ENCODE measurements around the gene SNX21.

The SNX21 gene

DNA sequence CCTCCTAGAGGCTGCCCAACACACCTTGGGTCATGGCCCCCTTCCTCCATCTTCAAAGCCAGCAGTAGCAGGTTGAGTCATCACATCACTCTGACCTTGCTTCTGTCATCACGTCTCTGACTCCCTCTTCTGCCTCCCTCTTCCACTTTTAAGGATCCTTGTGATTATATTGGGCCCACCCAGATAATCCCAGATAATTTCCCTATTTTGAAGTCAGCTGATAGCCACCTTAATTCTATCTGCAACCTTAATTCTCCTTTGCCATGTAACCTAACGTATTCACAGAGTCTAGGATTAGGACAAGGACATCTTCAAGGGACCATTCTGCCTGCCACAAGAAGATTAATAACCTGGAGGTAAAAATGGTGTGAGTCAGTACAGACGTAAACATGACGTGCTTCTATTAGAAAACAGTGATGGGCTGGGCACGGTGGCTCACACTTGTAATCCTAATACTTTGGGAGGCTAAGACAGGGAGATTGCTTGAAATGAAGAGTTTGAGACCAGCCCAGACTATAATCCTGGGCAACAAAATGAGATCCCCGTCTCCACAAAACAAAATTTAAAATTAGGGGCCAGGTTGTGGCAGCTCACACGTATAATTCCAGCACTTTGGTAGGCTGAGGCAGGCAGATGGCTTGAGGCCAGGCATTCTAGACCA lies 27.1 kb downstream of the SNX21 start:
- TF ChIP-seq FOXP2 (optimal IDR thresholded peaks at IDR 0.05; ENCODE audit: borderline replicate concordance, extremely low read depth, extremely low read length, insufficient read depth) = no peak
- no peak for TF ChIP-seq TAF1 (IDR thresholded peaks at IDR 0.05; ENCODE audit: borderline replicate concordance, insufficient read depth, low read length)
- TF ChIP-seq, protein P1, sequence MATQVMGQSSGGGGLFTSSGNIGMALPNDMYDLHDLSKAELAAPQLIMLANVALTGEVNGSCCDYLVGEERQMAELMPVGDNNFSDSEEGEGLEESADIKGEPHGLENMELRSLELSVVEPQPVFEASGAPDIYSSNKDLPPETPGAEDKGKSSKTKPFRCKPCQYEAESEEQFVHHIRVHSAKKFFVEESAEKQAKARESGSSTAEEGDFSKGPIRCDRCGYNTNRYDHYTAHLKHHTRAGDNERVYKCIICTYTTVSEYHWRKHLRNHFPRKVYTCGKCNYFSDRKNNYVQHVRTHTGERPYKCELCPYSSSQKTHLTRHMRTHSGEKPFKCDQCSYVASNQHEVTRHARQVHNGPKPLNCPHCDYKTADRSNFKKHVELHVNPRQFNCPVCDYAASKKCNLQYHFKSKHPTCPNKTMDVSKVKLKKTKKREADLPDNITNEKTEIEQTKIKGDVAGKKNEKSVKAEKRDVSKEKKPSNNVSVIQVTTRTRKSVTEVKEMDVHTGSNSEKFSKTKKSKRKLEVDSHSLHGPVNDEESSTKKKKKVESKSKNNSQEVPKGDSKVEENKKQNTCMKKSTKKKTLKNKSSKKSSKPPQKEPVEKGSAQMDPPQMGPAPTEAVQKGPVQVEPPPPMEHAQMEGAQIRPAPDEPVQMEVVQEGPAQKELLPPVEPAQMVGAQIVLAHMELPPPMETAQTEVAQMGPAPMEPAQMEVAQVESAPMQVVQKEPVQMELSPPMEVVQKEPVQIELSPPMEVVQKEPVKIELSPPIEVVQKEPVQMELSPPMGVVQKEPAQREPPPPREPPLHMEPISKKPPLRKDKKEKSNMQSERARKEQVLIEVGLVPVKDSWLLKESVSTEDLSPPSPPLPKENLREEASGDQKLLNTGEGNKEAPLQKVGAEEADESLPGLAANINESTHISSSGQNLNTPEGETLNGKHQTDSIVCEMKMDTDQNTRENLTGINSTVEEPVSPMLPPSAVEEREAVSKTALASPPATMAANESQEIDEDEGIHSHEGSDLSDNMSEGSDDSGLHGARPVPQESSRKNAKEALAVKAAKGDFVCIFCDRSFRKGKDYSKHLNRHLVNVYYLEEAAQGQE (IDR thresholded peaks at IDR 0.05; ENCODE audit: insufficient read depth in 1 of 2, low read depth in 2 of 2, low read length in 2 of 2) = no peak
- no peak for TF ChIP-seq POLR2AphosphoS5 (IDR thresholded peaks at IDR 0.05; ENCODE audit: low read depth, low read length)
- no peak for TF ChIP-seq SIN3A (IDR thresholded peaks at IDR 0.05; ENCODE audit: borderline replicate concordance, insufficient read depth, low read length)

DNA sequence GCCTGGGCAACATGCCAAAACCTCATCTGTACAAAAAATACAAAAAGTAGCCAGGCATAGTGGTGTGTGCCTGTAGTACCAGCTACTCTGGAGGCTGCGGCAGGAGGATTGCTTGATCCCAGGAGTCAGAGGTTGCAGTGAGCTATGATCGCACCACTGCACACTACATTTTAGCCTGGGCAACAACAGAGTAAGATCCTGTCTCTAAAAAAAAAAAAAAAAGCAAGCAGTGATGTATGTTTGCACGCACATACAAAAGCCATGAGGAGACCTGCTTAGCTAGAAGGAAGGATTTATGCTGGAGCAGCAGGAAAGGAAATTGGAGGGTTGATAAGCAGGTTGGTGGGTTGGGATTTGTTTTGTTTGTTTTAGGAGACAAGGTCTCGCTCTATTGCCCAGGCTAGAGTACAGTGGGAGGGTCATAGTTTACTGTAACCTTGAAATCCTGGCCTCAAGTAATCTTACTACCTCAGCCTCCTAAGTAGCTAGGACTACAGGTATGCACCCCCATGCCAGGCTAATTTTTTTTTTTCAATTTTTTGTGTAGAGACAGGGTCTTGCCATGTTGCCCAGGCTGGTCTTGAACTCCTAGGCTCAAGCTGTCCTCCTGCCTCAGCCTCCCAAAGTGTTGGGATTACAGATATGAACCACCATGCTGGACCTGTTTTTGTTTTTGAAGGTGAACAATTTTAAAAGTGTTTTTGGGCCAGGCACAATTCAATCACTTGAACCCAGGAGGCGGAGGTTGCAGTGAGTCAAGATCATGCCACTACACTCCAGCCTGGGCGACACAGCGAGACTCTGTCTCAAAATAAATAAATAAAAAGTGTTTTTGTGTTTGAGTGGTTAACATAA lies 27.8 kb downstream of the SNX21 start:
- TF ChIP-seq FOXP2 (optimal IDR thresholded peaks at IDR 0.05; ENCODE audit: borderline replicate concordance, extremely low read depth, extremely low read length, insufficient read depth) (no peak), TAF1 (IDR thresholded peaks at IDR 0.05; ENCODE audit: borderline replicate concordance, insufficient read depth, low read length) (no peak), POLR2AphosphoS5 (IDR thresholded peaks at IDR 0.05; ENCODE audit: low read depth, low read length) (no peak), SIN3A (IDR thresholded peaks at IDR 0.05; ENCODE audit: borderline replicate concordance, insufficient read depth, low read length) (no peak)
- TF ChIP-seq, protein P1 (IDR thresholded peaks at IDR 0.05; ENCODE audit: insufficient read depth in 1 of 2, low read depth in 2 of 2, low read length in 2 of 2) = no peak

DNA sequence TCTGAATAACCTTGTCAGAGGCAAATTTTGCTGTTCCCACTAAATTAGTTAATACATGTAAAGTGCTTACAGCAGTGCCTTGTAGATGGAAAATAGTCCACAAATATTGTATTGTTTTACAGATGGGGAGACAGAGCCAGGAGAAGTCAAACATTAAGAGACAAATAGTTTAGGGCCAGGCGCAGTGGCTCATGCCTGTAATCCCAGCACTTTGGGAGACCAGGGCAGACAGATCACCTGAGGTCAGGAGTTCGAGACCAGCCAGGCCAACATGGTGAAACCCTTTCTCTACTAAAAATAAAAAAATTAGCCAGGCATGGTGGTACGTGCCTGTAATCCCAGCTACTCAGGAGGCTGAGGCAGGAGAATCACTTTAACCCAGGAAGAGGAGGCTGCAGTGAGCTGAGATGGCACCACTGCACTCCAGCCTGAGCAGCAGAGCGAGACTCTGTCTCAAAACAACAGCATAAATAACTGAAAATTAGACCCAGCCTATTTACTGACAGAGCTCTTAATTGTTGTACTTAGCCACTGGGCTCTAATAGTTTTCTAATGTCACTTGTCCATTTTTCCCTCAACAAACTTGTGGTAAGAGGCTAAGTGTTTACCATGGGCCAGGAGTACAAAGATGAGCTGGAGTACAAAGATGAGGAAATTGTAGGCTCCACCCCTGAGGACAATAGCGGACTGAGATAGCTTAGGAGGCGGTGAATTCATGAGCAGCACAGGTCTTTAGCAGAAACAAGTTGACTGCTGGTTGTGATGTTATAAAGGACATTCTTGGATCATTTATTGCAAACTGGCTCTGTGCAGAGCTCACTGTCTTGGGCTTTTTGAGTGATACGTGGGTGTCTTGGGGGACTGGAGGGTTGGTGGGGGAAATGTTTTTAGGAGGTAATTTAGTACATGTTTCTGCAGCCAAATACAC lies 30.2 kb downstream of the SNX21 start:
- TF ChIP-seq TAF1 (IDR thresholded peaks at IDR 0.05; ENCODE audit: borderline replicate concordance, insufficient read depth, low read length) (no peak), SIN3A (IDR thresholded peaks at IDR 0.05; ENCODE audit: borderline replicate concordance, insufficient read depth, low read length) (no peak), FOXP2 (optimal IDR thresholded peaks at IDR 0.05; ENCODE audit: borderline replicate concordance, extremely low read depth, extremely low read length, insufficient read depth) (no peak), POLR2AphosphoS5 (IDR thresholded peaks at IDR 0.05; ENCODE audit: low read depth, low read length) (no peak)
- TF ChIP-seq, protein P1 (IDR thresholded peaks at IDR 0.05; ENCODE audit: insufficient read depth in 1 of 2, low read depth in 2 of 2, low read length in 2 of 2) = no peak

DNA sequence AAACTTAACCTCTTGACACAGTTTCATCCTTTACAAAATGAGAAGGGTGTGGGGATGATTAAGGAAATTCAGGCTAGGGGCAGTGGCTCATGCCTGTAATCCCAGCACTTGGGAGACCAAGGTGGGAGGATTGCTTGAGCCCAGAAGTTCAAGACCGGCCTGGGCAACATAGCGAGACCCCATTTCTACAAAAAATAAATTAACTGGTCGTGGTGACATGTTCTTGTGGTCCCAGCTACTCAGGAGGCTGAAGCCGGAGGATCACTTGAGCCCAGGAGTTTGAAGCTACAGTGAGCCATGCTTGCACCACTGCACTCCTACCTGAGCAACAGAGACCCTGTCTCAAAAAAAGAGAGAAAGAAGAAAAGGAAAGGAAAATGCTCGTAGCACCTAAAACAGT lies 32.9 kb downstream of the SNX21 start:
- TF ChIP-seq FOXP2 (optimal IDR thresholded peaks at IDR 0.05; ENCODE audit: borderline replicate concordance, extremely low read depth, extremely low read length, insufficient read depth) (no peak), SIN3A (IDR thresholded peaks at IDR 0.05; ENCODE audit: borderline replicate concordance, insufficient read depth, low read length) (no peak), POLR2AphosphoS5 (IDR thresholded peaks at IDR 0.05; ENCODE audit: low read depth, low read length) (no peak), TAF1 (IDR thresholded peaks at IDR 0.05; ENCODE audit: borderline replicate concordance, insufficient read depth, low read length) (no peak)
- TF ChIP-seq, protein P1 (IDR thresholded peaks at IDR 0.05; ENCODE audit: insufficient read depth in 1 of 2, low read depth in 2 of 2, low read length in 2 of 2) = no peak

All from PFSK-1 (cell line).